OCI-LY7 (cell line): Measurements from ENCODE around the gene SLCO2B1. TPM values are rescaled to one million over a fixed set of nuclear protein-coding genes. Genes with fewer than 3 reads are reported as not detected.

Experiments used
- BruUV-seq: library from RNA; stranded (reverse); fragments of 400-500 nt; replicated peaks from 2 replicates; lab custom pipeline; 2021; lab: Mats Ljungman, UMichigan
- CTCF ChIA-PET: fragments of 300-600 bp; sonication (Branson Sonifier 250); formaldehyde crosslinking; loops from one replicate; lab custom pipeline; 2022; ENCODE audit warnings: antibody characterized with exemption; ENCODE audit not compliant: unreplicated experiment; lab: Charles Lee
- POLR2A ChIA-PET: fragments of 300-600 bp; sonication (Branson Sonifier 250); formaldehyde crosslinking; loops from one replicate; lab custom pipeline; 2022; ENCODE audit warnings: antibody characterized with exemption; lab: Charles Lee
- DNase-seq: peaks from one replicate; pipeline ENCODE4 v3.0.0-alpha.2; 2015; ENCODE audit warnings: low spot score
- H2AFZ ChIP-seq: fragments of 200-600 bp; sonication (generic), shearing (Covaris generic); 2 replicates; pipeline ENCODE4 v1.6.1; 2014; ENCODE audit warnings: mild to moderate bottlenecking, antibody characterized with exemption, low read length, moderate library complexity
- H3K27ac ChIP-seq: fragments of 200-600 bp; sonication (generic); 2 replicates; pipeline ENCODE4 v1.5.1; 2014; ENCODE audit warnings: mixed run types, low read depth, mild to moderate bottlenecking, moderate library complexity, low read length, inconsistent platforms; ENCODE audit not compliant: poor library complexity, severe bottlenecking
- H3K36me3 ChIP-seq: fragments of 200-600 bp; sonication (generic); 2 replicates; pipeline ENCODE4 v1.6.1; 2014; ENCODE audit warnings: mild to moderate bottlenecking, antibody characterized with exemption, low read length, moderate library complexity, mixed read lengths; ENCODE audit not compliant: insufficient read depth
- H3K4me1 ChIP-seq: fragments of 200-600 bp; sonication (generic); 2 replicates; pipeline ENCODE4 v1.5.1; 2014; ENCODE audit warnings: mild to moderate bottlenecking, low read length; ENCODE audit not compliant: insufficient read depth, poor library complexity, severe bottlenecking
- H3K4me2 ChIP-seq: fragments of 200-600 bp; sonication (generic); 2 replicates; pipeline ENCODE4 v1.6.1; 2014; ENCODE audit warnings: mild to moderate bottlenecking, low read length
- H3K4me3 ChIP-seq: fragments of 200-600 bp; sonication (generic); 2 replicates; pipeline ENCODE4 v1.5.1; 2014; ENCODE audit warnings: mild to moderate bottlenecking, low read depth, low read length; ENCODE audit not compliant: poor library complexity, severe bottlenecking
- H3K79me2 ChIP-seq: fragments of 200-600 bp; sonication (generic); 2 replicates; pipeline ENCODE4 v1.6.1; 2016; ENCODE audit warnings: low read depth, mild to moderate bottlenecking, low read length, moderate library complexity, mixed read lengths; ENCODE audit not compliant: insufficient read depth
- H3K9me2 ChIP-seq: fragments of 200-600 bp; sonication (generic); 2 replicates; pipeline ENCODE4 v1.6.1; 2016; ENCODE audit warnings: mild to moderate bottlenecking, low read length, mixed read lengths; ENCODE audit not compliant: insufficient read depth
- H3K9me3 ChIP-seq: fragments of 200-600 bp; sonication (generic); 2 replicates; pipeline ENCODE4 v1.6.1; 2014; ENCODE audit warnings: mild to moderate bottlenecking, mixed run types, low read length, mixed read lengths
- H4K20me1 ChIP-seq: fragments of 200-600 bp; sonication (generic); 2 replicates; pipeline ENCODE4 v1.6.1; 2014; ENCODE audit warnings: mild to moderate bottlenecking, antibody characterized with exemption, low read length, moderate library complexity, mixed read lengths; ENCODE audit not compliant: insufficient read depth
- CTCF ChIP-seq: fragments of 200-600 bp; sonication (generic); conservative IDR thresholded peaks from 2 replicates; pipeline ENCODE4 v1.5.1; 2014; ENCODE audit warnings: mild to moderate bottlenecking, antibody characterized with exemption, low read length, moderate library complexity, mixed read lengths
- EZH2phosphoT487 ChIP-seq: fragments of 200-600 bp; sonication (generic); IDR thresholded peaks from 2 replicates; pipeline ENCODE4 v1.6.1; 2018; ENCODE audit warnings: low read depth, borderline replicate concordance, mild to moderate bottlenecking, mixed run types, antibody characterized with exemption, low read length, moderate library complexity, mixed read lengths
- intact Hi-C: fragments of 100-400 bp; cut with micrococcal nuclease; formaldehyde crosslinking; loops from one replicate; pipeline ENCODE4 v1.10.0; 2022; ENCODE audit not compliant: unreplicated experiment
- total RNA-seq, 2 experiments: library from RNA; depleted of rRNA in 1 of 2; stranded (reverse); fragments of >200 nt in 1 of 2; shearing (Covaris generic) in 1 of 2; gene quantifications; 2 replicates each; pipeline ENCODE4 v1.2.3, GENCODE V29; 2014 to 2022

Gene SLCO2B1
- total RNA-seq, 2 experiments from 2014 or later = 0.03 TPM; not detected in 1

GRCh38 chr11:75193711-75194110 is 42.8 kb downstream of the SLCO2B1 start:
- ChIA-PET CTCF (no interaction called here), POLR2A (no interaction called here)
- intact Hi-C loops = no loop called here
- H3K9me2 ChIP-seq = no peaks in the 10 kb centered on the region
- TF ChIP-seq EZH2phosphoT487 (no peak), CTCF (no peak)
- BruUV-seq = no TSS peak
- no peaks in the 10 kb centered on the region for H3K36me3 ChIP-seq
- H3K27ac ChIP-seq = no peak overlapping the region
- H2AFZ ChIP-seq = no peak overlapping the region
- H3K79me2 ChIP-seq = no peaks in the 10 kb centered on the region
- H3K4me2 ChIP-seq = no peak overlapping the region
- no peak overlapping the region for H3K4me3 ChIP-seq
- H3K9me3 ChIP-seq = no peaks in the 10 kb centered on the region
- no peaks in the 10 kb centered on the region for H3K4me1 ChIP-seq
- DNase-seq = no peak
- H4K20me1 ChIP-seq = no peaks in the 10 kb centered on the region

- no peaks in the 10 kb centered on the region for H4K20me1 ChIP-seq
- no peak for DNase-seq
- TF ChIP-seq EZH2phosphoT487 (no peak), CTCF (no peak)
- no peak overlapping the region for H2AFZ ChIP-seq
- intact Hi-C loops = no loop called here
- H3K27ac ChIP-seq = no peak overlapping the region
- H3K9me3 ChIP-seq = no peaks in the 10 kb centered on the region
- no peak overlapping the region for H3K4me2 ChIP-seq
- H3K4me3 ChIP-seq = no peak overlapping the region
- H3K9me2 ChIP-seq = no peaks in the 10 kb centered on the region
- no peaks in the 10 kb centered on the region for H3K4me1 ChIP-seq
- H3K36me3 ChIP-seq = no peaks in the 10 kb centered on the region
- BruUV-seq = no TSS peak
- H3K79me2 ChIP-seq = no peaks in the 10 kb centered on the region
- POLR2A ChIA-PET = no interaction called here
- CTCF ChIA-PET = no interaction called here
These were observed 43.2 kb downstream of the SLCO2B1 start for GRCh38 chr11:75194147-75194546.

- no peak for TF ChIP-seq EZH2phosphoT487
- no peak for TF ChIP-seq CTCF
- Histone ChIP-seq H4K20me1 (no peaks in the 10 kb centered on the region), H3K9me3 (no peaks in the 10 kb centered on the region), H3K9me2 (no peaks in the 10 kb centered on the region), H3K36me3 (no peaks in the 10 kb centered on the region), H2AFZ (no peak overlapping the region), H3K27ac (no peak overlapping the region), H3K79me2 (no peaks in the 10 kb centered on the region), H3K4me1 (no peaks in the 10 kb centered on the region), H3K4me3 (no peak overlapping the region), H3K4me2 (no peak overlapping the region)
- no TSS peak for BruUV-seq
- intact Hi-C loops = no loop called here
- ChIA-PET CTCF (interaction anchor here (0.7 to 1.2 kb wide), 3 partner anchors 10 to 54 kb away, joined by 3 read pairs; no protein-coding TSS in a partner anchor), POLR2A (interaction anchor here (0.5 to 0.8 kb wide), 4 partner anchors 138 to 939 kb away, joined by 3 to 5 read pairs (median 3); no protein-coding TSS in a partner anchor)
- no peak for DNase-seq
These were observed 44.5 kb downstream of the SLCO2B1 start for GRCh38 chr11:75195167-75195962.
